NCI-H345 treated with DMSO at 0.1 percent for 48 hours (cell line): Measurements from ENCODE around the gene GNAI3.
A peak's percentile ranks its signal among the peaks of the same experiment; 100 is the strongest.
"Not testable (repeated sequence)": the region's sequence is repeated elsewhere in the genome, so short reads cannot be mapped to it uniquely, and the experiment has no call there.

Source experiments
- DNase-seq: peaks from one replicate; lab custom pipeline; 2025; ENCODE audit not compliant: unreplicated experiment; lab: John Stamatoyannopoulos, UW

Gene GNAI3

GRCh38 chr1:109657970-109658369 is 109.6 kb downstream of the GNAI3 start:
- no peak for DNase-seq

- DNase-seq = no peak
Observed at GRCh38 chr1:109658533-109659042, 110.2 kb downstream of the GNAI3 start.

- DNase-seq = no peak
Observed at GRCh38 chr1:109659145-109659544, 110.7 kb downstream of the GNAI3 start.

- no peak for DNase-seq
Observed at GRCh38 chr1:109659997-109660690, 111.7 kb downstream of the GNAI3 start.

- not testable (repeated sequence) for DNase-seq
Observed at GRCh38 chr1:109660691-109661026, 112.2 kb downstream of the GNAI3 start.

GRCh38 chr1:109661391-109661790 is 113.0 kb downstream of the GNAI3 start:
- no peak for DNase-seq

- DNase-seq = no peak
Observed at GRCh38 chr1:109664671-109665070, 116.3 kb downstream of the GNAI3 start.

GRCh38 chr1:109667452-109668122 is 119.2 kb downstream of the GNAI3 start, which contains the start of gene GSTM2:
TSS of gene GSTM2 (plus strand) at chr1:109668057. CDS start at chr1:109668116, 59 bp downstream.
- DNase-seq = peak; percentile 15
